K562 (cell line): ENCODE data around the gene CLNK.

ENCODE experiments used
- BMI1 ChIP-seq: fragments of 150-350 bp; IDR thresholded peaks from 2 replicates; pipeline ENCODE4 v1.6.1; 2014; ENCODE audit warnings: low read length
- NKRF ChIP-seq: fragments of 450-650 bp; IDR thresholded peaks from 2 replicates; pipeline ENCODE4 v1.6.1; 2016; ENCODE audit warnings: borderline replicate concordance
- PRDM10 ChIP-seq: fragments of 450-650 bp; IDR thresholded peaks from 2 replicates; pipeline ENCODE4 v1.6.1; 2018; ENCODE audit not compliant: partially characterized antibody
- TCF7 ChIP-seq: sonication (generic); IDR thresholded peaks from 2 replicates; pipeline ENCODE4 v1.6.1; 2016; ENCODE audit warnings: antibody characterized with exemption, borderline replicate concordance
- ZNF143 ChIP-seq: sonication (generic); formaldehyde crosslinking; IDR thresholded peaks from 2 replicates; pipeline ENCODE4 v1.9.0; 2022; ENCODE audit warnings: mild to moderate bottlenecking, missing genetic modification reagents
- TF ChIP-seq, protein P1 (sequence below): sonication (generic); formaldehyde crosslinking; IDR thresholded peaks from 2 replicates; pipeline ENCODE4 v1.8.1; 2023; ENCODE audit warnings: mild to moderate bottlenecking, missing genetic modification reagents

- TF ChIP-seq PRDM10, result no peak
- TF ChIP-seq, protein P1, sequence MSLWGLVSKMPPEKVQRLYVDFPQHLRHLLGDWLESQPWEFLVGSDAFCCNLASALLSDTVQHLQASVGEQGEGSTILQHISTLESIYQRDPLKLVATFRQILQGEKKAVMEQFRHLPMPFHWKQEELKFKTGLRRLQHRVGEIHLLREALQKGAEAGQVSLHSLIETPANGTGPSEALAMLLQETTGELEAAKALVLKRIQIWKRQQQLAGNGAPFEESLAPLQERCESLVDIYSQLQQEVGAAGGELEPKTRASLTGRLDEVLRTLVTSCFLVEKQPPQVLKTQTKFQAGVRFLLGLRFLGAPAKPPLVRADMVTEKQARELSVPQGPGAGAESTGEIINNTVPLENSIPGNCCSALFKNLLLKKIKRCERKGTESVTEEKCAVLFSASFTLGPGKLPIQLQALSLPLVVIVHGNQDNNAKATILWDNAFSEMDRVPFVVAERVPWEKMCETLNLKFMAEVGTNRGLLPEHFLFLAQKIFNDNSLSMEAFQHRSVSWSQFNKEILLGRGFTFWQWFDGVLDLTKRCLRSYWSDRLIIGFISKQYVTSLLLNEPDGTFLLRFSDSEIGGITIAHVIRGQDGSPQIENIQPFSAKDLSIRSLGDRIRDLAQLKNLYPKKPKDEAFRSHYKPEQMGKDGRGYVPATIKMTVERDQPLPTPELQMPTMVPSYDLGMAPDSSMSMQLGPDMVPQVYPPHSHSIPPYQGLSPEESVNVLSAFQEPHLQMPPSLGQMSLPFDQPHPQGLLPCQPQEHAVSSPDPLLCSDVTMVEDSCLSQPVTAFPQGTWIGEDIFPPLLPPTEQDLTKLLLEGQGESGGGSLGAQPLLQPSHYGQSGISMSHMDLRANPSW (CRISPR knock-in tag), result no peak
- TF ChIP-seq ZNF143 (CRISPR knock-in tag), result no peak
- no peak for TF ChIP-seq BMI1
- no peak for TF ChIP-seq TCF7
- TF ChIP-seq NKRF, result no peak
These were observed 61.8 kb downstream of the CLNK start for GRCh38 chr4:10622728-10623127.
